Mammary epithelial cell (primary cell): ENCODE results near the gene SH3RF3.

Experiments used
- CTCF ChIP-seq, 2 donors: IDR thresholded peaks in 1 of 2; conservative IDR thresholded peaks in 1 of 2; 2 replicates each; pipeline ENCODE4 v1.5.1; 2011 to 2012; ENCODE audit warnings: inconsistent platforms in 2 of 2, low read length in 2 of 2, mild to moderate bottlenecking in 2 of 2, control low read depth in 1 of 2, low read depth in 1 of 2; ENCODE audit not compliant: insufficient read depth in 1 of 2; ENCODE audit errors: extremely low read depth in 1 of 2
- EZH2 ChIP-seq: IDR thresholded peaks from 2 replicates; pipeline ENCODE4 v1.6.1; 2012; ENCODE audit warnings: low read length, inconsistent platforms, borderline replicate concordance

GRCh38 chr2:109302319-109302718 lies 173.3 kb downstream of the SH3RF3 start:
- TF ChIP-seq CTCF (conservative IDR thresholded peaks at IDR 0.05 in 1 of 2, IDR thresholded peaks at IDR 0.05 in 1 of 2; ENCODE audit: extremely low read depth in 1 of 2, insufficient read depth in 1 of 2, low read depth in 1 of 2, low read length in 2 of 2) (no peak), EZH2 (no peak)
